HepG2 (cell line): ENCODE results near the gene LDLRAD2. TPM values are rescaled to one million over a fixed set of nuclear protein-coding genes. Genes with fewer than 3 reads are reported as not detected.

Experiments used
- ATAC-seq: fragments of 200-7000 bp; cut with Tn5 transposase; 3 replicates; pipeline ENCODE4 v1.9.1; 2020; ENCODE audit warnings: mild to moderate bottlenecking, moderate library complexity
- BruUV-seq: library from RNA; stranded (reverse); fragments of 400-500 nt; replicated peaks from 2 replicates; lab custom pipeline; 2021; lab: Mats Ljungman, UMichigan
- CTCF ChIA-PET: fragments of 300-600 bp; formaldehyde crosslinking; extraction: SDS; loops from one replicate; lab custom pipeline; 2021; ENCODE audit warnings: low total read pairs, inconsistent platforms, low intra/inter-chr PET ratio; lab: Yijun Ruan, JAX
- POLR2A ChIA-PET: fragments of 350-600 bp; sonication (Branson Sonifier 250); formaldehyde crosslinking; loops from one replicate; lab custom pipeline; 2020; ENCODE audit warnings: antibody characterized with exemption, inconsistent platforms; lab: Yijun Ruan, JAX
- DNase-seq: peaks from one replicate; pipeline ENCODE4 v3.0.0-alpha.2; 2015; ENCODE audit warnings: low spot score
- FAIRE-seq: peaks from 3 replicates; lab custom pipeline; 2011; peaks lifted over from hg19 to GRCh38; lab: Jason Lieb, UNC
- H2AFZ ChIP-seq: one replicate; pipeline ENCODE4 v1.6.1; 2011; ENCODE audit warnings: low read length, inconsistent platforms
- H3K27ac ChIP-seq: fragments of 300-600 bp; 3 replicates; pipeline ENCODE4 v1.8.0; 2011; ENCODE audit warnings: mixed run types, mild to moderate bottlenecking, mixed read lengths, low read length, inconsistent platforms; ENCODE audit not compliant: insufficient read depth; ENCODE audit errors: extremely low read length
- H3K27me3 ChIP-seq, 2 experiments: fragments of 200-600 bp in 1 of 2; 2 replicates in 1 of 2; 3 replicates in 1 of 2; pipeline versions ENCODE4 v1.6.0 to v1.8.0; 2011; ENCODE audit warnings: low read length in 2 of 2, mild to moderate bottlenecking in 2 of 2, moderate library complexity in 2 of 2, inconsistent platforms in 1 of 2; ENCODE audit not compliant: insufficient read depth in 2 of 2, control insufficient read depth in 1 of 2
- H3K36me3 ChIP-seq, 2 experiments: fragments of 200-600 bp in 1 of 2; replicated peaks in 1 of 2; 2 replicates in 1 of 2; 3 replicates in 1 of 2; pipeline versions ENCODE4 v1.5.1 to v1.8.0; 2011; ENCODE audit warnings: low read length in 2 of 2, inconsistent platforms in 1 of 2; ENCODE audit not compliant: insufficient read depth in 2 of 2, control insufficient read depth in 1 of 2
- H3K4me1 ChIP-seq: 2 replicates; pipeline ENCODE4 v1.5.1; 2012; ENCODE audit warnings: low read length, inconsistent platforms; ENCODE audit not compliant: insufficient read depth
- H3K4me2 ChIP-seq: 2 replicates; pipeline ENCODE4 v1.6.0; 2011; ENCODE audit warnings: low read depth, low read length, inconsistent platforms
- H3K4me3 ChIP-seq, 3 experiments: fragments of 200-600 bp in 1 of 3; sonication (generic), shearing (Covaris generic) in 1 of 3; replicated peaks in 1 of 3; 2 replicates each; pipeline ENCODE4 v1.5.1; 2011 to 2016; ENCODE audit warnings: low read length in 3 of 3, inconsistent platforms in 2 of 3, low read depth in 2 of 3, mild to moderate bottlenecking in 2 of 3, control low read depth in 1 of 3, mixed read lengths in 1 of 3; ENCODE audit not compliant: insufficient read depth in 1 of 3
- H3K79me2 ChIP-seq: one replicate; pipeline ENCODE4 v1.6.1; 2011; ENCODE audit warnings: low read length, inconsistent platforms; ENCODE audit not compliant: insufficient read depth
- H3K9ac ChIP-seq: 2 replicates; pipeline ENCODE4 v1.6.0; 2011; ENCODE audit warnings: mild to moderate bottlenecking, low read depth, low read length, inconsistent platforms; ENCODE audit not compliant: insufficient read depth
- H3K9me3 ChIP-seq: 2 replicates; pipeline ENCODE4 v1.5.1; 2012; ENCODE audit warnings: mild to moderate bottlenecking, low read length
- H4K20me1 ChIP-seq: 2 replicates; pipeline ENCODE4 v1.6.0; 2011; ENCODE audit warnings: inconsistent platforms, mild to moderate bottlenecking, low read length, moderate library complexity; ENCODE audit not compliant: insufficient read depth
- ATM ChIP-seq: fragments of 450-650 bp; IDR thresholded peaks from 2 replicates; pipeline ENCODE4 v1.7.1; 2017; ENCODE audit warnings: mild to moderate bottlenecking, borderline replicate concordance
- BCL6 ChIP-seq: IDR thresholded peaks from 2 replicates; pipeline ENCODE4 v1.6.1; 2016; ENCODE audit warnings: missing genetic modification reagents, missing compliant biosample characterization
- ELF1 ChIP-seq: sonication (generic); formaldehyde crosslinking; IDR thresholded peaks from 2 replicates; pipeline ENCODE4 v1.4.0; 2020; ENCODE audit warnings: missing genetic modification reagents
- ERF ChIP-seq: IDR thresholded peaks from 2 replicates; pipeline ENCODE4 v1.6.1; 2018; ENCODE audit warnings: missing biosample characterization, missing genetic modification reagents
- FOXO1 ChIP-seq: sonication (generic); formaldehyde crosslinking; IDR thresholded peaks from 2 replicates; pipeline ENCODE4 v1.4.0; 2020; ENCODE audit warnings: missing genetic modification reagents
- GFI1 ChIP-seq: sonication (generic); formaldehyde crosslinking; IDR thresholded peaks from 2 replicates; pipeline ENCODE4 v1.5.0; 2020; ENCODE audit warnings: missing genetic modification reagents, mild to moderate bottlenecking, borderline replicate concordance
- HMG20B ChIP-seq: conservative IDR thresholded peaks from 2 replicates; pipeline ENCODE4 v1.6.1; 2016; ENCODE audit warnings: missing genetic modification reagents, missing compliant biosample characterization
- HNRNPL ChIP-seq: fragments of 200-400 bp; formaldehyde crosslinking; IDR thresholded peaks from 2 replicates; pipeline ENCODE4 v1.6.1; 2017; ENCODE audit warnings: mild to moderate bottlenecking, low read depth, low read length
- JUNB ChIP-seq: sonication (generic); formaldehyde crosslinking; IDR thresholded peaks from 2 replicates; pipeline ENCODE4 v1.8.0; 2022; ENCODE audit warnings: missing genetic modification reagents, mild to moderate bottlenecking, borderline replicate concordance
- NFE2L2 ChIP-seq: fragments of 150-350 bp; IDR thresholded peaks from 2 replicates; pipeline ENCODE4 v1.6.1; 2014; ENCODE audit warnings: low read length
- PRPF4 ChIP-seq: fragments of 200-400 bp; formaldehyde crosslinking; IDR thresholded peaks from 2 replicates; pipeline ENCODE4 v1.6.1; 2016; ENCODE audit warnings: low read length, low read depth; ENCODE audit not compliant: poor library complexity, severe bottlenecking
- RBAK ChIP-seq: sonication (generic); formaldehyde crosslinking; IDR thresholded peaks from 2 replicates; pipeline ENCODE4 v1.5.1; 2020; ENCODE audit warnings: mild to moderate bottlenecking, missing genetic modification reagents
- SATB2 ChIP-seq: sonication (generic); formaldehyde crosslinking; IDR thresholded peaks from 2 replicates; pipeline ENCODE4 v1.5.0; 2020; ENCODE audit warnings: missing genetic modification reagents
- SKI ChIP-seq: fragments of 450-650 bp; IDR thresholded peaks from one replicate; pipeline ENCODE4 v1.6.1; 2018; ENCODE audit warnings: mild to moderate bottlenecking; ENCODE audit not compliant: partially characterized antibody
- SNRNP70 ChIP-seq: fragments of 200-400 bp; formaldehyde crosslinking; IDR thresholded peaks from 2 replicates; pipeline ENCODE4 v1.6.1; 2017; ENCODE audit warnings: mild to moderate bottlenecking, low read depth, low read length, moderate library complexity
- ZSCAN29 ChIP-seq: sonication (generic); formaldehyde crosslinking; conservative IDR thresholded peaks from 2 replicates; pipeline ENCODE4 v1.4.0; 2020; ENCODE audit warnings: mild to moderate bottlenecking, missing genetic modification reagents
- WGBS: methylation state at CpG from one replicate; pipeline ENCODE4 v1.1.6; 2017; ENCODE audit warnings: low lambda C conversion rate; 5-methylcytosine and 5-hydroxymethylcytosine counted together
- in situ Hi-C: cut with HindIII; loops from 2 replicates; pipeline ENCODE4 v1.10.0; 2017; ENCODE audit warnings: low pct_unique_long_range_greater_than_20kb; ENCODE audit not compliant: extremely low pct_ligation_motif_present
- intact Hi-C: fragments of 100-400 bp; cut with micrococcal nuclease; formaldehyde crosslinking; loops from one replicate; pipeline ENCODE4 v1.10.0; 2022; ENCODE audit not compliant: unreplicated experiment
- polyA plus RNA-seq, 8 experiments: library from polyadenylated mRNA; depleted of rRNA in 3 of 8; stranded (reverse) in 7 of 8; unstranded in 1 of 8; fragments of >200 nt; fragmentation: Illumina TruSeq in 4 of 8; extraction: Trizol in 4 of 8; gene quantifications; 2 replicates each; pipeline versions ENCODE4 v1.2.1 to v1.2.3, GENCODE V29; 2011 to 2016; ENCODE audit warnings: low read depth in 4 of 8, missing spikeins in 1 of 8, mixed read lengths in 1 of 8; ENCODE audit not compliant: insufficient read depth in 1 of 8
- total RNA-seq, 5 experiments: library from RNA; depleted of rRNA; stranded (reverse); fragments of >200 nt; fragmentation: Illumina TruSeq; extraction: Trizol; gene quantifications; 2 replicates each; pipeline ENCODE4 v1.2.3, GENCODE V29; 2016; ENCODE audit warnings: low read depth in 1 of 5
- TF ChIP-seq, protein P1 (sequence below): conservative IDR thresholded peaks from 2 replicates; pipeline ENCODE4 v1.6.1; 2018; ENCODE audit warnings: missing genetic modification reagents

Gene LDLRAD2
- total and polyA plus RNA-seq, 2 of the 13 experiments (the other 11 are each of a cell fraction or from before 2014, with no cell fraction given), result not detected

DNA sequence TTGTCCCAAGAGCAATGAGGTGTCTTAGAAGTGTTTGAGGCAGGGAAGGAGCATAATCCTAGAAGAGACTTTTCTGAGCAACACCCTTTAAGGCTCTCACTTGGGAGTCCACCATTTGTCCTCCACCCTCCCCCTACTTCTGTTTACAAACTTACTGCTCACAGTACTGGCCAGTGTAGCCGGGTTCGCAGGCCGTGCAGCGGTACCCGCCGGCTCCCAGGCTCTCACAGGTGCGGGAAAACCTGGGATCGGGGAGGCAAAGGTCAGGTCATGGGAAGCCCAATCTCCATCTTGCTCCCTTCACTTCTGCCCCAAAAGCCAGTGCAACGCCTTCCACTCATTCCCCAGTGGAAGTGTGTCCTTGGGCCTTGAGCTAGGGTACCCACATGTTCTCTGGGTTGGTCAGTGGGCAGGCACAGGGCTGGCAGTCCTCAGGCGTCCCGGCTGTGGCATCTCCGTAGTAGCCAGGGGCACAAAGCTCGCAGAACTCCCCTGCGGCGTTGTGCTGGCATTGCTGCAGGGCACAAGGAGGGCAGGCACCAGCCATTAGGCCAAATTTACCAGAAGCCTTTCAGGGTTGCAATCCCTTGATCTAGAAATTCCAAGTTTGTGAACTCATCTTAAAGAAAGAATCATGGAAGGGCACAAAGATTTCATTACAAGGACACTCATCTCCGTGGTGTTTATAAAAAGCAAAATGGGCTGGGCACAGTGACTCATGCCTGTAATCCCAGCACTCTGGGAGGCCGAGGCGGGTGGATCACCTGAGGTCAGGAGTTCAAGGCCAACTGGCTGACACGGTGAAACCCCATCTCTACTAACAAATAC is 49.8 kb downstream of the LDLRAD2 start (continued):
- TF ChIP-seq SKI, result peak; percentile 43
- TF ChIP-seq BCL6 (CRISPR knock-in tag), result peak; percentile 73
- TF ChIP-seq PRPF4, result no peak

DNA sequence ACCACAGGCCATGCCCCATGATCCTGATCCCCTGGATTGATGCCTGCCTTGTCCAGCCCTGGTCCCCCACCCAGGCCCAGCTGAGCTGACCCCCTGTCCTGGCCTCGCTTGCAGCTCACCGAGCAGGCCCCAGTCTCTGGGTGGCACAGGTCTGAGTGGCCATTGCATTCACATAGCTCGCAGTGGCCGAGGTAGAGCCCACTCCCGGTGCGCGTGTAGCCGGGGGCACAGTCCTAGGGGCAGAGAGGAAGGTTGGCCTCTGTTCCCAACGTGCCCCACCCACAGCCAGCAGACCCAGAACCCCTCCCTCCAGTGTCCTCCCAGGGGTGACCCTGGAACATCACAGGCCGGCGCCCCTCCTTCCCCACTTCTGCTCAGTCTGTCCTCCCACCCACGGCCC is 51.9 kb downstream of the LDLRAD2 start:
- intact Hi-C loops, result no loop called here
- BruUV-seq, result no TSS peak
- ATAC-seq (no peak), DNase-seq (no peak)
- Histone ChIP-seq H3K27me3 (no peaks in the 10 kb centered on the region), H4K20me1 (no peaks in the 10 kb centered on the region), H3K9ac (no peak overlapping the region), H3K79me2 (no peaks in the 10 kb centered on the region), H3K4me3 (no peak overlapping the region), H2AFZ (no peak overlapping the region), H3K4me2 (no peak overlapping the region)
- CTCF ChIA-PET, result no interaction called here
- TF ChIP-seq HNRNPL, result no peak
- TF ChIP-seq HMG20B (CRISPR knock-in tag), result no peak
- TF ChIP-seq SATB2 (CRISPR knock-in tag), result no peak
- TF ChIP-seq ERF (CRISPR knock-in tag), result no peak
- TF ChIP-seq, protein P1, sequence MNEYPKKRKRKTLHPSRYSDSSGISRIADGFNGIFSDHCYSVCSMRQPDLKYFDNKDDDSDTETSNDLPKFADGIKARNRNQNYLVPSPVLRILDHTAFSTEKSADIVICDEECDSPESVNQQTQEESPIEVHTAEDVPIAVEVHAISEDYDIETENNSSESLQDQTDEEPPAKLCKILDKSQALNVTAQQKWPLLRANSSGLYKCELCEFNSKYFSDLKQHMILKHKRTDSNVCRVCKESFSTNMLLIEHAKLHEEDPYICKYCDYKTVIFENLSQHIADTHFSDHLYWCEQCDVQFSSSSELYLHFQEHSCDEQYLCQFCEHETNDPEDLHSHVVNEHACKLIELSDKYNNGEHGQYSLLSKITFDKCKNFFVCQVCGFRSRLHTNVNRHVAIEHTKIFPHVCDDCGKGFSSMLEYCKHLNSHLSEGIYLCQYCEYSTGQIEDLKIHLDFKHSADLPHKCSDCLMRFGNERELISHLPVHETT (CRISPR knock-in tag), result no peak
- no peak for TF ChIP-seq NFE2L2
- no peak for TF ChIP-seq GFI1 (CRISPR knock-in tag)
- no peak for TF ChIP-seq ZSCAN29 (CRISPR knock-in tag)
- TF ChIP-seq JUNB (CRISPR knock-in tag), result no peak
- TF ChIP-seq ATM, result no peak
- no peak for TF ChIP-seq SNRNP70
- no peak for TF ChIP-seq RBAK (CRISPR knock-in tag)
- TF ChIP-seq ELF1 (CRISPR knock-in tag), result no peak
- no peak for TF ChIP-seq FOXO1
- TF ChIP-seq, all 625 proteins: peak for 0
- POLR2A ChIA-PET, result no interaction called here
- peaks cover 11 to 37% of the 10 kb centered on the region in 2 experiments; a peak in 3 of 5 replicates for H3K36me3 ChIP-seq
- peaks cover 33% of the 10 kb centered on the region for H3K4me1 ChIP-seq
- in situ Hi-C loops, result no loop called here
- 90% methylated on average over 3 of the region's 12 CpGs for WGBS
- H3K9me3 ChIP-seq, result no peaks in the 10 kb centered on the region
- H3K27ac ChIP-seq, result no peak overlapping the region
- FAIRE-seq, result no peak
